Cardiac fibroblast (primary cell): ENCODE results near the gene DDX43.

ENCODE experiments used
- DNase-seq, 2 donors: peaks; one replicate each; pipeline versions ENCODE4 v3.0.0 to v3.0.0-alpha.2; 2010; ENCODE audit warnings: low read depth in 2 of 2
- H3K4me3 ChIP-seq, 2 donors: replicated peaks in 1 of 2; 1 replicate in 1 of 2; 2 replicates in 1 of 2; pipeline ENCODE4 v1.5.1; 2011; ENCODE audit warnings: low read depth in 2 of 2, low read length in 2 of 2, mild to moderate bottlenecking in 2 of 2, moderate library complexity in 1 of 2
- CTCF ChIP-seq: IDR thresholded peaks from one replicate; pipeline ENCODE4 v1.5.1; 2011; ENCODE audit warnings: low read depth, mild to moderate bottlenecking, low read length, inconsistent platforms

DDX43 gene

GRCh38 chr6:73409395-73409794 lies 14.8 kb downstream of the DDX43 start:
- TF ChIP-seq CTCF: no peak
- DNase-seq: peak in 1 of 2 donors; percentile 18
- no peak overlapping the region for H3K4me3 ChIP-seq

GRCh38 chr6:73413102-73413501 lies 18.5 kb downstream of the DDX43 start:
- DNase-seq: no peak
- TF ChIP-seq CTCF: no peak
- H3K4me3 ChIP-seq: no peak overlapping the region

GRCh38 chr6:73418081-73418741 lies 23.6 kb downstream of the DDX43 start:
- DNase-seq: peak in 1 of 2 donors; percentile 20
- no peak overlapping the region for H3K4me3 ChIP-seq
- no peak for TF ChIP-seq CTCF

GRCh38 chr6:73421534-73421933 lies 26.9 kb downstream of the DDX43 start:
- no peak for TF ChIP-seq CTCF
- DNase-seq: no peak
- no peak overlapping the region for H3K4me3 ChIP-seq

- no peak for TF ChIP-seq CTCF
- H3K4me3 ChIP-seq: no peak overlapping the region
- DNase-seq: no peak
Observed at GRCh38 chr6:73435236-73435635, 40.6 kb downstream of the DDX43 start.

- H3K4me3 ChIP-seq: no peak overlapping the region
- no peak for DNase-seq
- no peak for TF ChIP-seq CTCF
Observed at GRCh38 chr6:73443555-73443954, 48.9 kb downstream of the DDX43 start.
